NT2/D1 (cell line): ENCODE measurements around the gene ARGLU1.

Experiments used
- SUZ12 ChIP-seq: IDR thresholded peaks from 2 replicates; pipeline ENCODE4 v1.6.1; 2011; ENCODE audit not compliant: insufficient read length, insufficient read depth; ENCODE audit errors: extremely low read depth
- YY1 ChIP-seq: IDR thresholded peaks from 2 replicates; pipeline ENCODE4 v1.6.1; 2011; ENCODE audit not compliant: insufficient read length, insufficient read depth
- ZNF274 ChIP-seq: IDR thresholded peaks from 2 replicates; pipeline ENCODE4 v1.6.1; 2011; ENCODE audit warnings: mild to moderate bottlenecking, low read depth, low read length

DNA sequence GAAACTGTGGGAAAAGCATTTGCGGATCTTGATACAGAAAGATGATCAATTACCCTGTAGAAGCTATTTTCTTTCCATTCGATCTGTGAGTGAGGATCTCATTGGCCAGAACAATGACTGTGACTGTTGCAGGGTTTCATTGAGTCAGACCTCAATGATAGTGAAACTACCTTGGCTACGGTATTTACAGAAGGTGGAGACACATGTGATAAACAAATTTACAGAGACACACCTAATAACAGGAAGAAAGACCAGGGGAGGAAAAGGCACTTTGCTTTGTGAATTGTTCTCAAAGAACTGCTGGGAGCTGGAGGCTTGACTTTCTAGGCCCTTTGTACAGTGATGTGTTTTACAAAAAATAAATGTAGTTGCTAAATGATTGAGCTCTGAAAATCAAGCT, 19.9 kb upstream of the ARGLU1 start:
- TF ChIP-seq YY1, result no peak
- no peak for TF ChIP-seq ZNF274
- TF ChIP-seq SUZ12, result no peak
